Activated gamma-delta T cell treated with anti-CD3 and anti-CD28 coated beads, Interleukin-2, amount 50 U/mL, for 16 hours (primary cell): Measurements from ENCODE around the gene ATRN.

ENCODE experiments used
- DNase-seq: peaks from one replicate; pipeline ENCODE4 v3.0.0-alpha.2; 2020; ENCODE audit warnings: low read depth

The ATRN gene

DNA sequence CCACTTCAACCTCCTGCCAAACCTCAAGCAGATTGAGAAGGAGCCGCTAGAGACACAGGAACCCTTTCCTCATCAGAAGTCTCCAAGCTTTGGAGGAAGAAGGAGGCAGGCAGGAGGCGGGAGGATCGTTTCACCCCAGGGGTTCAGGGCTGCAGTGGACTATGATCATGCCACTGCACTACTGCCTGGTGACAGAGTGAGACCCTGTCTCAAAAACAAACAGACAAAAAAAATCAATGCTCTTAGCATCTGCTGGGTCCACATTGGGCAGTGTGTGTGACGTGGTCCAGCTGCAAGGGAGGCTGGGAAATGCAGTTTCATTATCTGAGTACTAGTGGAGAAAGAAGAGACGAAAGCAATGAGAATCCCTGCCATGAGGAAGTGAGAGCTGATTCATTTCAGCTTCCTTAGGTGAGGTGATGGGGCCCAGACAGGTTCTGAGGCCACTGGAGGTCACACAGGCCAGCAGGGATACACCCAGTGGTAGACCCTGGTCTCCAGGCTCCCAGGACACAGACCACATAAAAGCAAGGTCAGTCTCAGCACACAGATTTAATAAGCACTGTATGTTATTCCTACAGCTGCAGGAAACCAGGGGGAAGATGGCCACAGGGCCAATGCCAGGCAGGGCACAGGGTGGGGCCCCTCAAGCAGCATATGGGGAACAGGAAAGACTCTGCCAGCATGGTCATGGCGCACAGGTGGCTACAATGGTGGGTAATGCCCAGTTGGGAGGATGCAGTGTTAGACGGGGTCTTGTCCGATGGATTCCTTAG, 188.1 kb downstream of the ATRN start:
- DNase-seq = no peak

DNA sequence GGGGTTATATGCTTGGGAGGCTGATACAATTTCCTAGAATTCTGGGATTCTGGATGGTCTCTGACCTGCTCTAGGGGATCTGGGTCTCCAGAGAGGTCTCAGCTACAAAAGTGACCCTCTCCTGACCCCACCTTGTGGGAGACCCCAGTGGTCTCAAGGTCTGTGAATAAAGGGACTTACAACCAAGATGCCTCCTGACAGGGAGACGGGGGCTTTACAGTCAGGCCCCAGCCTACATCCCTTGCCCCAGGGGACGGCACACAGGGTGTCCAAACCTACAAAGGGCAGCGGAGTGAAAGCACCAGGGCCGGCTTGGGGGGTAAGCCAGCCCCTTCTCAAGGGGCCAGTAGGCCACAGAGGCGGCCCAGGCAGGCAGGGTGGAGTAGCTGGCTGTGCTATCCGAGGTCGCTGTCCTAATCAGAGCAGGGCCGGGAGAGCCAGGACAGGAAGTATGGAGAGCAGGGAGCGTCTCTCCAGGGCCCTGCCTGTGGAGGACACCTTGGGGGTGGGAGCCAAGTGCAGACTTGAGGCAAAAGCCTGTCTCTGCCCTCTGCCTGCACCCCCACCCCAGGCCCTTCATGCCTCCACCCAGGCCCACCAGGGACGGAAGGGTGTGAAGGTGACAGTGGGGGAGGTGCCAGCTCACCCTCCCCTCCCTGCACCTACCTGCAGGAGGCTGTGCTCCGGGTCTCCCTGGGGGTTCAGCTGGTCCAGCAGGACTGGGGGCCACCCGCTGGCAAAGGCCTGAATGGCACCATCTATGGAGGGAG, 188.9 kb downstream of the ATRN start:
- no peak for DNase-seq

DNA sequence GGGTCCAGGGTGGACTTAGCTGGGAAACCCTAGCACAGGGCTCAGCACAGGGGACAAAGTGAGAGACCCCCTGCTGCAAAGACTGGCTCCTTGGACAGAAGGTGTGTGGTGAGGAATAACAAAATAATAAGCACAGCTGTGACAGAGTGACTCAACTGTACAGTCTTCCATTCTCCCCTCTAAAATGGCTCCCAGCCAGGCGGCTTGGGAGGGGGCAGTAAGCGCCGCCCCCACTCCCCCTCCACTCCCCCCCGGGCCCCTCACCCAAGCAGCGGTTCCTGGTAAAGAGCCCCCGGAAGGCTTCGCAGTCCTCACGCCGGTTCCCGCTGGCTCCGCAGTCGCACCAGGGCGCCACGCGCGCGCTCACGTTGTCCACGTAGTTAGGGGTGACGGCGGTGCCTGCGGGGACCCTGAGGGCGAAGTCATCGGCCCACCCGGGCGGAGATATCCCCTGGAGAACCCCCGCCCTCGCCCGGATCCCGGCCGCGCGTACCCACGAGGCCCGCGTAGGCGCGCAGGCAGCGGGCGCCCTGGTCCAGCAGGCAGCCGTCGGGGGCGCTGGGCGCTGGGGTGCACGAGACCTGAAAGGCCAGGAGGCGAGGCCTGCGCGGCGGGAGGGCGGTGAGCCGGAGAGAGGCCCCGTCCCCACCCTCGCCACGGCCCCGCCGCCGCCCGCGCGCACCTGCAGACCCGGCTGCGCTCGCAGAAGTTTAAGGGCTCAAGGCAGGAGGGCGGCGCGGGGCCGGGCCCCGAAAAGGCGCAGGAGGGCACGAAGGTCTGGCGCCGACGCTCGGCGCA, 189.6 kb downstream of the ATRN start:
- DNase-seq = no peak

DNA sequence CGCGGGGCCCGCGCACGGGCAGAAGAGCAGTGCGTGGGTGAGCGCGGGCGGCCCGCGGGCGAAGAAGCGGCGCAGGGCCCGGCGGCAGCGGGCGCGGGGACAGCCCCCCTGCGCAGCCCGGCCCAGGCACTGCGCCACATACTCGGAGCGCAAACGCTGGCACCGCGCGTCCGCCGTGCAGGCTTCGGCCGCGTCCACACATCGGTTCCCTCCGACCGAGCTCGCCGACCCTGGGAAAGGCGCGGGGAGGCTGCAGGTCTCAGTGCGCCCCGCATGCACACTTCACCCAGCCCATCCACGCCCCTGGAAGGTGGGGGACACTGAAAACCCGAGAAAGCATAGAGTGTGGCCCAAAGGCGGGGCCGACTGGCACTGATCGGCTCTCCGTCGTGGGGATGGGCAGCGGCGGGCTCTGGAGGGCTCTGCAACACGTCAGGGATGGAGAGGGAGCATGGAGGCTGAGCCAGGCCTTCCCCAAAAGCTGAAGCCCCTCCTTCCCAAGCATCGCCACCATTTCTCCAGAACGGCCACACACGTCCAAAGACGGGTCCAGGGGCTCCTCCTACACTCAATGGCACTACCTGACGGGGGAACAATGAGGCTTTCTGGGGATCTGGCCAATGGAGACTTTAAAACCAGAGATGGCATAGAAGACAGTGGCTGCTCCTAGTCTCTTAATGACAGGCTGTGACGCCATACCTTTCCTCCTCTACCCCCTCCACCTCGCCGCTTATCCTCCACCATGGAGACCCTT, 190.4 kb downstream of the ATRN start:
- no peak for DNase-seq

DNA sequence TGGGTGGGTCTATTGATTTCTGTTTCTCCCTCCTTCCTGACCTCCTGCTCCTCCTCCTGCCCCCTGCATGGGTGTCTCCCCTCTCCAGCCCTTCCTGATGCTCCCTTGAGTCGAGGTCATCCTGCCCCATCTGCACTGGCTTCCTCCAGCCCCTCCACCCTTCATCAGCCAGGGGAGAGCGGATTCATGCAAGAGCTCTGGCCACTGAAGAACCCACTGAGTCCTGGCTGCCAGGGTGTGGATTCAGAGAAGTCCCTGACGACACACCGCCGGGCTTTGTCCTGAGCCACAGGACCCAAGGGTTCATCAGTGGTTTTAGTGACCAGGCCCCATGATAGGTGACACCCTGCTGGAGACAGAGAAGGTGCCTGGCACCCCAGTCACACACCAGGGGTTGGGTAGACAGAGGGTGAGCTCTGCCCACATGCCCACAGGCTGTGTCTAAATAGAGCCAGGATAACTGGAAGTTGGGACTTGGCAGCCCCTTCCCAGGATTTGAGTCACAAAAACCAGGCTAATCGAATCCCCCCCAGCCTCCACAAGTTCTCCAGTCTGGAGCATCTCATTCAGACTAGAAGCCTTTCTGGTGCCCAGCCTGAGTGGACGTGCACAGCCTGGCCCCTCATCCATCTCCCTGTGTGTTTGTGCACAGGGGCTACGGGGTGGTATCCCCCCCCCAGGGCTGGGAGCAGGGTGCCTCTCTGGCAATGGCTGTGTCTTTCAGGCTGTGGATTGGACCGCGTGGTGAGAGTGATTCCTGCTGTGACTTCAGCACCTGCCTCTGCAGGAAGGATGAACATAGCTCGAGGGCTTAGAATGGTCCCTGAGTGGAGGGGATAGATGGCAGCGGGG, 191.2 kb downstream of the ATRN start:
- DNase-seq = no peak

DNA sequence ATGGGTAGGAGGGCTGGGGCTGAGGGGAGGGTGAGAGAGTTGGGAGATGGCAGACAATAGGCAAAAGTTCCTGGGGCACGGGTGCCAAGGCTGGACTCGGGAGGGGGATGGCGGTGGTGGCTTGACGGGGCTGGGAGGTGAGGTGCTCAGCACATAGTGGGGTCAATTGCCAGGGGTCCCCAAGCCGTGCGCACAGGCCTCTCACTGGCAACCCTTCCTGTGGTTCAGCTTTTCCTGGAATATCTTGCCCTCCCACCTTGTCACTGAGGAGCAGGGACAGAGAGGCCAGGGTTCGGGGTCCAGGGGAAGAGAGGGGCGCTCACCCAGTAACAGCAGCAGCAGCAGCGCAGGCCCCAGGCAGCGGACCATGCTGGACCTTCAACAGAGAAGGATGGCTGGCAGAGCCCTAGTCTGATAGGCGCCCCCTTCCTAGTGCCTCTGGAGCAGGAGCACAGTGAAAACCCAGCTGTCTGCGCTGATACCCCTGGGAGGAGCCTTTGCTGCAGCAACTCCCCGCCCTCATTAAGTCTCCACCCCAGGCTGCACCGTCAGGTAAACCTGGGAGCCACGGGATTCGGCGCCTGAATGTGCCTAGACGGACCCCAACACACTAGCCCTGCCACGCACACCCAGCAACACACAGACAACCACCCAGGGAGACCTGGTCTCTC, 192.3 kb downstream of the ATRN start, which contains the start of gene GFRA4:
GFRA4 (minus strand) TSS at position 369 of the 671 bp plus-strand sequence; CDS start at position 369, 0 bp downstream.
- no peak for DNase-seq

DNA sequence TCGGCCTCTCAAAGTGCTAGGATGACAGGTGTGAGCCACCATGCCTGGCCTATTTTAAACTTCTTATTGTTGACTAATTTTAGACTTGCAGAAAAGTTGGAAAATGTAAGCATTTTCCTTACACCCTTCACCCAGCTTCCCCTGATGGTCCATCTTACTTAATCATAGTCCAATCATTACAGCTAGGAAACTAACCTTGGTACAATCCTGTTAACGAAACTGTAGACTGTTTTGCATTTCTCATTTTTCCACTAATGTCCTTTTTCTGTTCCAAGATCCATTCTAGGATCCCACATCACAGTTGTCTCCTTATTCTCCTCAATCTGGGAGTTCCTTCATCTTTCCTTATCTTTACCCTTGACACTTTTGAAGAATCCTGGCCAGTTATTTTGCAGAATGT, 193.0 kb downstream of the ATRN start:
- DNase-seq = no peak

DNA sequence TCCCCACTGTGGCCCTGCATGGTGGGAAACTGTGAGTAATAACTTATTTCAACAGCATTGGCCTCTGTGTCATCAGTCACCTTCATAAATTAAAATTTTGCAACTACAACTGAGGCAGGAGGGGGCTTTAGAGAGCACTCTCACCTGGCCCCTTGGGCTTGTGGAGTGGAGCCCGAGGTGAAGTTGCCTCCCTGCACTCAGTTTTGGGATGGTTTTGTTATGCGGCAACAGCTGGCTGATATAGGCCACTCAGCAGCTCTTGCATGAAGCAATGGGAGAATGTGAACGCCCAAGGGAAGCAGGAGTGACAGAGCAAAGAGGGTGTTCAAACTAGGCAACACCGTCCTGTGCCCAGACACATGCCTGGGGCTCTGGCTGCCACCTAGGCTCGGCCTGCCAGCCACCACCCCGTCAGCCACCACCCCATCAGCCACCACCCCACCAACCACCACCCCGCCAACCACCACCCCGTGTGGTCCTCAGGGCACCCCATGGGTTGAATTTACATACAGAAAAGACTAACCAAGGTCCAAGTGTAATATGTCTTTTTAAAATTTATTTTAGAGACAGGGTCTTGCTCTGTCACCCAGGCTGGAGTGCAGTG, 196.7 kb downstream of the ATRN start:
- no peak for DNase-seq

DNA sequence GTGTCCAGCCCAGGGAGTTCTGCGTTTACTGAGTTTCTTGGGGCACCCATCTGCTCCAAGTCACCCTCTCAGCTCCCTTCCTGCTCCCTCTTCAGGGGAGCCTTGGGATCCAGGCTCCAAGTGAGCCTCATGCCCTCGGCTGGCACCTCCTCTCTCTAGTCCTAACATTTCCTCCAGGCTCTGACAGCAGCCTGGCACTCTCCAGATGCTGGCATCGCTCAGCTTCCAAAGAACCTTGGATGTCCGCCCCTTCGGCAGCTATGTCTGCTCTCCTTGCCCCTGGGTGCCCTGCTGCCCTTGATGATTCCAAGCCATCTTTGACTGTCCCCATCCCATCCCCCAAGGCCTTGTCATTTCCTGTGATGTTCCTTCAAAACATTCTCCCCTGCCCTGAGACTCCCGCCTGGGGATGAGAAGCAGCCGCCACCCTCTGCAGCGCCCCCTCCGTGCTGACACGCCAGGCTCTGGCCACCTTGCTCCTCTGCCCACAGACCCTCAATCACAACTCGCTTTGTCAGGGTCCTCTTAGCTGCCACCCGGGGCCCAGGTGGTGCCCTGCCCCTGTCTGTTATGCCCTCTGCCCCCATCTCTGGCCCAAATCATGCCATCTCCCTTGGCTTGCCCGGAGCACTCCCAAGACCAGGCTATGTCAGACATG, 199.0 kb downstream of the ATRN start:
- no peak for DNase-seq

DNA sequence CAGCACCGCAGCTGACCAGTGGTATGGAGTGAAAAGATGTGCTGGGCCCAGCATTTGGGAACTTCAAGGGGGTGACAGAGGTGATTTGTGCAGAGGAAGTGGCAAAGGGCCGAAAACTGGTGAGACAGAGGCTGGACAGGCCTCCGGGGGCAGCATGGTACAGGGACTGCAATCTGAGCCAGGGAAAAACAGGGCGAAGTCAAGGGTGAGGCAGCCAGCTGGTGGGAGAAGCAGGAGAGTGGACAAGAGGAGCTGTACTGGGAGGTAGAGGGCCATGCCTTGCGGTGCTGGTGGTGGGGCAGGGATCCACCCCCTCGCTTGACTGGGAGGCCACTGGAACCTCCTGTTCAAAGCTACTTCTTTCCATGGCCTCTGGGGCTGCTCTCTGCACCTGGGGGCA, 199.7 kb downstream of the ATRN start:
- no peak for DNase-seq

DNA sequence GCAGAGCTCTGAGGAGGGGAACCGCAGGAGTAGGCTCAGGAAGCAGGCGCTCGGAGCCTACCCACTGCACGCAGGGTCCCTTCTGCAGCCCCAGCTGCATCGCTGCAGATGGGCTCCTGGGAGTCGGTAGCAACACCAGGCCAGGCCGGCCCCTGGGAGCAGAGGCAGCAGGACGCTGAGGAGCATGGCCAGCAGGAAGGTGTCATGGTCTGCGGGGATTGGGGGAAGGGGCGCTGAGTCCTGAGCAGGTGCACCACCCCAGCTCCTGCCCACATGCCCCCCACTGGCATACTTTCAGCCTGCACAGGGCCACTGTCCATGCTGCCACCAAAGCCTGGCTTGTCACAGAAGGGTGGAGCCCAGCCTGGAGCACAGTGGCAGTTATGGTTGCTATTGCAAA, 200.1 kb downstream of the ATRN start:
- DNase-seq = no peak

DNA sequence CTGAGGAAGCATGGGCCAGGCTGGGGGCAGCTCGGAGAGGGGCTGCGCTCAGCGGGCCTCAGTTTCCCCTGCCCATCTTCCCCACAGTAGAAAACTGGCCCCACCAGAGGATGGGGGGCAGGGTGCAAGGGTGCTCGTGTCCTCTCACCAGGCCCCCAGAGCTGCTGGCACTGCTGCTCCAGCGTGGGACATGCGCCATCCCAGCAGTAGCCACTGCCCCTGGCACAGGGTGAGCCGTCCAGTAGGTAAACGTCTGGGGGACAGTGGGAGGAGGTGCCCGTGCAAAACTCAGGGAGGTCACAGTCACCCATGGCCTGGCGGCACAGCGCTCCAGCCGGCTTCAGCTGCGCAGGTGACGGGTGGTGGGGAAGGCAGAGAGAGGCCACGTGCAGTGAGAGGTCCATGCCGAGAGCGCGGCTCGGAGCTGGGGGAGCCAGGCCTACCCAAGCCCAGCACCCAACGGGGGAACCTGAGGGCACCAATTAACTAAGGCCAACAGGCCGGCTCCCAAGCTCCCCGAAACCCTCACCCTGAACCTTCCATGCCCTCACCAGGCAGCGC, 201.2 kb downstream of the ATRN start:
- DNase-seq = no peak

DNA sequence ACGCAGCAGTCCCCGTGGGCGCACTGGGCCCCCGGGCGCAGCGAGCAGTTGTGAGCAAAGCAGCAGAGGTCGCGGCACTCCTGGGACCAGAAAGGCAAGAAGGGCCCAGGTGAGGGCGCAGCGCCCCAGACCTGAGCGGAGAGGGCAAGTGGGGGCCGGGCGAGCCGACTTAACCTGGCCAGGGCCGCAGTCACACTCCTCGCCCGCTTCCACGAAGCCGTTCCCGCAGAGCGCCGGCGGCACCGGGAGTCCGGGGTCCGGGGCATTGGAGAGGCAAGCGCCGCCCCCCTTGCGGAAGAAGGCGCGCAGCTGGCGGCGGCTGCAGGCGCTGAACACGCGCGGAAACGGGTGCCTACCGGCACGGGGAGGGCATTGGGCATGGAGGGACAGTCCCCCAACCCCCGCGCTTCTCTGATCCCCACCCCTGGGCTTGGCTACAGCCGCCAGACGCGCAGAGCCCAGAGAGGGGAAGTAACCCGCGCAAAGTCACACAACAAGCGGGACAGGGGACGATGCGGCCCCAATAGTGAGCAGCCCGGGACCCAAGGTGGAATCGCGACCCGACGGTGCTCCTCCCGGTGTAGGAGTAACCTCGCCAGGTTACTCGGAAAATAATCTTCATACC, 201.8 kb downstream of the ATRN start:
- no peak for DNase-seq

DNA sequence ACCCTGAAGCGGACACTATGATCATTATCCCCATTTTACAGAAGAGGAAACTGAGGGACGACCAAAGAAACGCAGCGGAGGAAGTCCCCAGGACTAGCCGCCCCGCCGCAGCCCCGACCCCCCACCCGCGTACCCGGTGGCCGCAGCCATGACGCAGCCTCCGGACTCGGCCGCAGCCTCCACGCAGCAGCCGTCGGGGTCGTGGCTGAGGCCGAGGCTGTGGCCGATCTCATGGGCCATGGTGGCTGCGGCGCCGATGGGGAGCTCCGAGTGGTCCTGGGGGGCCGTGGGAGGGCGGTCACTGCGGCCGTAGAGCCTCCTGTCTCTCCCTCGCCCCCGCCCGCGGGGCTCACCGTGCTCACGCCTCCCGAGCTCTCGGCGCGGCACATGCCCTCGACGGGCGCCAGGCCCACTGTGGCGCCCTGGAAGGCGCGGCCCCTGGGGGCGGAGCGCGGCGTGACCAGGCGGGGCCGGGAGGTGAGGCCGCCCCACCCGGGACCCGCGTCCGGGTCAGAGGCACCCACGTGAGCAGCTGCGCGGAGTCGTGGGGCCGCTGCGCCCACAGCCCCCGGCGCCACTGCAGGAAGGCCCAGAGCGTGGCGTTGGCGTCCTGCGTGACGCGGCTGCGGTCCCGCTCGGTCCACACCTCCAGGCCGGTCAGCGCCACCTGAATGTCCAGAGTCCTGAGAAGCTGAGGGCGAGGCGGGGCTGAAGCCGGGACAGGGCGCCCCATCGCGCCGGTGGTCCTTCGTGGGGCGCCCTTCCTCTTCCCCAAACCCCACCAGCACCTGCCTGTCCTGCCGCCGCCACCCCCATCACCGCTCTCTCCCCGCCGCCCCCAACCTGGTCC, 202.6 kb downstream of the ATRN start:
- no peak for DNase-seq

DNA sequence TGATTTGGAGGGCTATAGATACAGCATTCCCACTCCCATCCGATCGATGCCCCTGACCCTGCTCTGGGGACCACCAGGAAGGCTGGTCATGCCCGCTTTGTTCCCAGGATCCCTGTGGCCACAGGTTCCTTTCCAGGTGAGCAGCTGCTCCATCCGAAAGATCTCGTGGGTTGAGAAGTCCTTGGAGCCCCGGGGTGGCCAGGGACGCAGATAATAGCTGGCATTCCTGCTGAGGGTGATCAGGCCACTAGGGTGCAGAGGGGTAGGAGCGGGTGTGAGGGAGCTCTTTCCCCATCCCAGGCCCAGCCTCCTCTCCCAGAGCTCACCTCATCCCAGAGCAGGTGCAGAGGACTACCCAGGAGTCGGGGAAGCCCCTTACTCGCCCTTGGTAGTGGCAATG, 203.6 kb downstream of the ATRN start:
- no peak for DNase-seq

DNA sequence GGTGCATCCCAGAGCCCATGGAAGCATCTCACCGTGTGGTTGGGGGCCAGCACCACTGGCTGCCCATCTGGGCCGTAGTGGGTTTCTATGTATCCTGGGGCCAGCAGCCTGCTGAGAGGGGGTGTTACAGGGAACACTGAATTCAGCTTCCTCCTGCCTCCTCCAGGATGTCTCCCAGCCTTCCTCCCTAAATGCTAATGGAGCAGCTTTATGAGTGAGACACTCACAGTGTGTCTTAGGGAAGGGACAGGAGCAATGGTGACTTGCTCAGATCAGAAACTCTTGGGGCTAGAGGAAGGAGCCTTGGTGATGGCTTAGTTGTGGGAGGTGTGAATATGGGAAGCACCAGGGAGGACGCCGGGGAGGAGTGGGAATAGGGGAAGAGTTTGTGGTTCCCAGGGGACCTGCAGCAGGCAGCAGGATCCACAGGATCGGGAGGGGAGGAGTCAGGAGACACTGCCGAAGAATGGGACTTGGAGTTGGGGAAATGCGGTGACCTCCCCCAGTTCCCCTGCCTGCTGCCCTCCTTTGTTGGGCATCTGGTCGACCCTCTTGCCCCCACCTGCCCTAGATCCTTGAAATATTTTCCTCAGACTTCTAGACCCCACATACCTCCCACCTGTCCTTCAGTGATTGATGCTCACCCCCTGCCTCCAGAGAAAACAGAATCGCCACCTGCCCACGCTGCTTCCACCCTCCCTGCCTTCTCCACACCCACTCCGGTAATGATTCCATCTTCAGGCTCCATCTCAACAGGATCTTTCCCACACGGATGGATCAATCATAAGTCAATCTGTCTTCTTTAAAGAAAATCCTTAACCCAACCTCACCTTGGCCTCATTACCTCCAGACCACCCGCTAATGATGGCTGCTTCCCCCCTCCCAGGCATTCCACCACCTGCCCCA, 204.4 kb downstream of the ATRN start:
- DNase-seq = no peak

DNA sequence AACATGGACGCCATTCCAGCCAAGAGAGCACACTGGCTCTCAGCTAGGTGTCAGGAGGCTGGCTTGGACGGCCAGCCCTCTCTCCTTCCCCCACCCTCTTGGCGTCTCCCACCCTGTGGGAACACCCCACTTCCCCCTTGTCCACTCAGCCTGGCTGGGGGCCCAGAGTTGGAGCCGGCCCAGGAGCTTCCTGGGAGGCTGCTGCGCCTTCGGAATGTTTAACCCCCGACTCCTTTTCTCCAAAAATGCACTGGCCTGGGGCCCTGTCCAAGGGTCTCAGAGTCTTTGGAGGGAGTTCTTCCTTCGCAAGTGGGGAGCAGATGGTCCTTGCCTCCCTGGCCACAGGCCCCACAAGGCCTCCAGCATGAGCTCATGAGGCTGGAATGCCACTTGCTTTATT, 206.9 kb downstream of the ATRN start:
- DNase-seq = no peak
